HS-27A (cell line): ENCODE measurements around the gene PGAP6.
"Not testable (repeated sequence)": the region's sequence is repeated elsewhere in the genome, so short reads cannot be mapped to it uniquely, and the experiment has no call there.

Source experiments
- DNase-seq: peaks from one replicate; pipeline ENCODE4 v3.0.0-alpha.2; 2012; ENCODE audit warnings: low read depth, missing footprints

The PGAP6 gene

DNA sequence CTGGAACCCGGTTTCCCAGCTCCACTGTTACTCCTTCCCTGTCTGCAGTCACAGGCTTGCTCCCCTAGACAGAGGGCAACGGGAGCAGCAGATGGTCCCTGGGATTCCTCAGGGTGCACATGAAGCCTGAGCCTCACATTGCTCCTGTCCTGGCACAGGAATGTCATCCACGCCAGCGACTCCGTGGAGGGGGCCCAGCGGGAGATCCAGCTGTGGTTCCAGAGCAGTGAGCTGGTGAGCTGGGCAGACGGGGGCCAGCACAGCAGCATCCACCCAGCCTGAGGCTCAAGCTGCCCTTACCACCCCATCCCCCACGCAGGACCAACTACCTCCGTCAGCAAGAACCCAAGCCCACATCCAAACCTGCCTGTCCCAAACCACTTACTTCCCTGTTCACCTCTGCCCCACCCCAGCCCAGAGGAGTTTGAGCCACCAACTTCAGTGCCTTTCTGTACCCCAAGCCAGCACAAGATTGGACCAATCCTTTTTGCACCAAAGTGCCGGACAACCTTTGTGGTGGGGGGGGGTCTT is 18.3 kb upstream of the PGAP6 start:
- DNase-seq = no peak

DNA sequence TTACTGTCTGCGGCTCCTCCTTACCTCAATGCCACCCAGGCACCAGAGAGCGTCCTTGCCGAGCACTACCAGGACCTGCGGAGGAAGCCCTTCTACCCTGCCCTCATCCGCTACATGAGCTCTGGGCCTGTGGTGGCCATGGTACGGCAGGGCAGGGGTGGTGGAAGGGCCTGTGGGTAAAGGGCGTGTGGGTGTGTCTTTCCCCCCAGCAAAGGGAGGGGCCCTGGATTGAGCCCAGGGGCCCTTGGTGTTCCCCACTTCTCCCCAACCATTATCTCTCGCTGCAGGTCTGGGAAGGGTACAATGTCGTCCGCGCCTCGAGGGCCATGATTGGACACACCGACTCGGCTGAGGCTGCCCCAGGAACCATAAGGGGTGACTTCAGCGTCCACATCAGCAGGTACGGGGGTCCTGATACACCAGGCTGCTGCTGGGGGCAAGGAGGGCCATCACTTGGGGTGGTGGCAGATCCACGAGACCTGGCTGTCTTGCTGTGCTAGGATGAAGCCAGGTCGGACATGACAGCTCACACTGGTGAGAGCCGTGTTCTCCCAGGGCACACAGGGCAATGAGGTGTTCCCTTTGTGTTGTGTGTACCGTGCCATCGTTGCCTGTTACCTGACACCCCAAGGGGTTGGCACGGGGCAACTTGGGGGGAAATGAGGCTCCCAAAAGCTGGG is 17.7 kb upstream of the PGAP6 start:
- no peak for DNase-seq

DNA sequence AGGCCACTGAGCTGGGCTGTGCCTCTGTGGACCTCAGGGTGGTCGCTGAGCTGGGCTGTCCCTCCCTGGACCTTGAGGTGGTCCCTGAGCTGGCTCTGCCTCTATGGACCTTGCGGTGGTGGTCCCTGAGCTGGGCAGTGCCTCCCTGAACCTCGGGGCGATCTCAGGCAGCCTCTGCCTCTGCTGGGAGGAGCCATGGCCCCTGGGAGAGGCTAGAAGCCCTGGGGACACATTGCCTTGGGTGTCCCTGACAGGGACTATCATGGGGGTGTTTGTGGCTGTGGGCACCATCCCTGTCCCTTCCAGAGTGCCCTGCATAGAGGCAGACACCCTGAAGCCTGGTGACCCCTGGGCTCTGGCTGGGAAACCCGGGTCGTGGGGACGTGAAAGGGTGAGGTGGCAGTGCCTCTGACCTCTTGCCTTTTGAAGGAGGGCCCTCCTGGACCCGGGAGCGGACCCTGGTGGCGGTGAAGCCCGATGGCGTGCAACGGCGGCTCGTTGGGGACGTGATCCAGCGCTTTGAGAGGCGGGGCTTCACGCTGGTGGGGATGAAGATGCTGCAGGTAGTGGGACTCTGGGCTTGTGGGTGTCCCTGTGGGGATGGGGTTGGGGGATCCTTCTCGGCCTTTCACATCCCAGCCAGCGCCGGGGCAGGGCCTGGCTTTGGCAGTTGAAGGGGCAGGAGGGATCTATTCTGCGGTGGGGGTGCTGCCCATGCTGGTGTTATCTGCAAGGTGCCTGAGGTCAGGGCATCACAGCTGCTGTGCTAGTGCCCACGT is 17.0 kb upstream of the PGAP6 start:
- DNase-seq = no peak

DNA sequence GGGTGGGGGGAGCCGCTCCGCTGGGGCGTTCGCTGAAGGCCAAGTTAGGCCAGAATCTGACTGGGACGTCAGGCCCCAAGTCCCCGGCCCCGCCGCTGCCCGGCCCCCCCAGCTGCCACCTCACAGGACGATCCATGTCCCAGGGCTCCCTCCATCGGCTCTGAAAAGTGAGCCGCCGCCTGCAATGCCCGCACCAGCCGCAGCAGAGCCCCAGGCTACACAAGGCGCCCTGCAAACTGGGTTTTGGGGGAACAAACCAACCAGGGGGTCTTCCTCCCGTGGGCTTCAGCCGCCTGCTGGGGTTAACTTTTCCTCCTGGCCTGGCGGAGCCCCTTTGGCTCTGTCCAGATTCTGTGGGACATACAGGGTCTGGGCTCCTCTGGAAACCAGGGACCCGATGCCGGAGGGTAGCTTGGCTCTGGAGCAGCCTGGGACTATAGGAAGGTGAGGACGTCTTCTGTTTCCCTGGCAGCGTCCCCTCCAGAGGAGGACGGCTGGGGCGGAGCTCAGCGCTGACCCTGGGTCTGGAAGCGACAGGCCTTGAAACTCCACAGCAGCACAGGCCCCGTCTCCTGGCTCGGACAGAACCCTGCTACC is 16.1 kb upstream of the PGAP6 start:
- no peak for DNase-seq

DNA sequence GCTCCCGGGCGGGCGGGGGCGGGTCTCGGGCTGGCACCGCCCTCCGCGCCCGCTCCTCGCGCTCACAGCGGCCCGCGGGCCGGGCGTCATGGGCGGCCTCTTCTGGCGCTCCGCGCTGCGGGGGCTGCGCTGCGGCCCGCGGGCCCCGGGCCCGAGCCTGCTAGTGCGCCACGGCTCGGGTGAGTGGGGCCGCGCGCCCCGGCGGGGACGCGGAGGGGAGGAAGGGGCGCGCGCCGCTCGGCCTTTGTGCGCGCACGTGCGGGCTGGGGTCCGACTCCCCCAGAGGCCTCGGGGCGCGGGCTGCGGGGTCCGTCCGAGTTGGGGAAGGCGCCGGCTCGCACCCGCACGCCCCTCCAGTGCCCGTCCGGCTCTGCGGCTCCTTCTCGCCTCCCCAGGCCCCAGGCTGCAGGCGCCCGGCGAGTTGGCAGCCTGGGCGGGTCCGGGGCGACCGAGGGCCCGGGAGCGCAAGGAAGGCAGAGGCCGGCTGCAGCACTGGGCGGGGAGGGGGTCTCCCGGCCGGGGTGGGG is 15.4 kb upstream of the PGAP6 start, which contains the start of gene NME4:
NME4 (plus strand) TSS at position 65 of the 527 bp plus-strand sequence; CDS start at position 89, 24 bp downstream.
- no peak for DNase-seq

DNA sequence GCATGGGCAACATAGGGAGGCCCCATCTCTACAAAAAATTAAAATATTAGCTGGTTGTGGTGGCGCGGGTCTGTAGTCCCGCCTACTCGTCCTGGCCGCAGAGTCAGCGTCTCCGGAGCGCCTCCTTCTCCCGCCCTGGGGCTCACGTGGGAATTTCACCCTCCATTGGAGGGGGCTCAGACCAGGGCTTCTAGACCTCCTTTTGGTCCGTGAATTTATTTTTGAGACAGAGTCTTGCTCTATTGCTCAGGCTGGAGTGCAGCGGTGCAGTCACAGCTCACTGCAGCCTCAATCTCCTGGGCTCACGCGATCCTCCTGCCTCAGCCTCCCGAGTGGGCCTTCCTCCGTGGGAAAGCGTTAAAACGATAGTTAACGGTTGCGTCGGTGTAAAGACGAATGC is 14.8 kb upstream of the PGAP6 start:
- peak; percentile 23 for DNase-seq

DNA sequence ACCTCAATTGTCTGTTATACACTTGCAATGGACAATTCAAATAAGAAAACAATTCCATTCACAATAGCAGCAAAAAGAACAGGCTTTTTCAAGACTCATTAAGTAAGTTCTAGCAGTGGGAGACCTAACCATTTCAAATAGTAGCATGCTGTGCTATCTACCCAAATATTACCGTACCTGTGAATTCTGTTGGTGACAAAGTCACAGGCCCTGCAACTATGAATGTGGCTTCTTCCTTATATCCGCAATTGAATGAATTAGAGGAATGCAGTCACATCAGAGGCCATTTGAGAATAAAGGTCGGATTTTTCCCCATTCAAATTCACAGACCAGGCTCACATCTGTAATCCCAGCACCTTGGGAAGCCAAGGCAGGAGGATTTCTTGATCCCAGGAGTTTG is 14.4 kb upstream of the PGAP6 start:
- DNase-seq = no peak

DNA sequence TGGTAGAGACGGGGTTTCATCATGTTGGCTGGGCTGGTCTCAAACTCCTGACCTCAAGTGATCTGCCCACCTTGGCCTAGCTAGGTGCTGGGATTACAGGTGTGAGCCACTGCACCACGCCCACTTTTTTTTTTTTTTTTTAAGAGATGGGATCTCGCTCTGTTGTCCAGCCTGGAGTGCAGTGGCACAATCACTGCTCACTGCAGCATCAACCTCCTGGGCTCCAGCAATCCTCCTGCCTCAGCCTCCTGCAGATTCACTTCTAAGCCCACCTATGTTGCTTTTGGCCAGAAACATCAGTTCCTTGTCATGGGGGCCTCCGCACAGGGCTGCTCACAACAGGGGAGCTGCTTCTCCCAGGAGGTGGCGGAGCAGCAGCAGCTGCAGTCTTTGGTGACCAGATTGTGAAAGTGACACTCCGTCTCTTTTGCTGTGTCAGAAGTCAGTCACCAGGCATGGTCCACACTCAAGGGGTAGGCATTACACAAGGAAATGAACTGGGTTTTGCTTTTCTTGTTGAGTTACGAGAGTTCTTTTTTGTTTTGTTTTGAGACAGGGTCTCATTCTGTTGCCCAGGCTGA is 10.8 kb upstream of the PGAP6 start:
- no peak for DNase-seq

DNA sequence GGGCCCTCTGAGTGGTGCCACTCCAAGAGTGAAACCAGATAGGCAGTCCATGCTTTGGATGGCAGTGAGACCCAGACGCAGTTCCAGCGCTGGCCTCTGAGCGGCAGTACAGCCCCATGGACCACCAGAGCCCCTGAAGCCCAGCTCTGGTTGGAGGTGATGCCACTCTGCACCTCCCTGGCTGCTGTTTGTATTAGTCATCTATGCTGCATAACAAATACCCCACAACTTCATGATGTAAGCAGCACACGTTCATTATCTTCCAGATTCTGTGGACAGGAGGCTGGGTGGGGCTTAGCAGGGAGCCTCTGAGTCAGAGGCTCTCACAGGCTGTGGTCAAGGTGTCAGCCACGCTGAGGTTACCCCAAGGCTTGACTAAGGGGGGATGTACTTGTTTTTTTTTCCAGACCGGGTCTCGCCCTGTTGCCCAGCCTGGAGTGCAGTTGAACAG is 10.1 kb upstream of the PGAP6 start:
- DNase-seq = peak; percentile 33

DNA sequence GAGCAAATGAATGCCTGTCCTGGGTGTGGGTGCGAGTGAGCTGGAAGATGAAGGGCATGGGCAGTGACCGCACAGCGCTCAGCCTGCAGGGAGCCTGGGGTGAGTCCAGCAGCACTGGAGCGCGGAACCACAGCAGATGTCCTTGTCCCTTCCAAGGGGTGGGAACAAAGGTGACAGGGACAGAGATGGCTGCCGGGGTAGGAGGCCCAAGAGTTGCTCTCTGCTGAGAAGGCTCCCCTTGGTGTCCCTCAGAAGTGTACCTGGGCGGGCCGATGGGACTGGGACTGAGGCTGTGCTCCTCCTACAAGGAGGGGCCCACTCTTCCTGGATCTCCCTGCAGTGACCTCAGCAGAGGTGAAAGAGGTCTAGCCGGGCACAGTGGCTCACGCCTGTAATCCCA is 7.6 kb upstream of the PGAP6 start:
- no peak for DNase-seq

DNA sequence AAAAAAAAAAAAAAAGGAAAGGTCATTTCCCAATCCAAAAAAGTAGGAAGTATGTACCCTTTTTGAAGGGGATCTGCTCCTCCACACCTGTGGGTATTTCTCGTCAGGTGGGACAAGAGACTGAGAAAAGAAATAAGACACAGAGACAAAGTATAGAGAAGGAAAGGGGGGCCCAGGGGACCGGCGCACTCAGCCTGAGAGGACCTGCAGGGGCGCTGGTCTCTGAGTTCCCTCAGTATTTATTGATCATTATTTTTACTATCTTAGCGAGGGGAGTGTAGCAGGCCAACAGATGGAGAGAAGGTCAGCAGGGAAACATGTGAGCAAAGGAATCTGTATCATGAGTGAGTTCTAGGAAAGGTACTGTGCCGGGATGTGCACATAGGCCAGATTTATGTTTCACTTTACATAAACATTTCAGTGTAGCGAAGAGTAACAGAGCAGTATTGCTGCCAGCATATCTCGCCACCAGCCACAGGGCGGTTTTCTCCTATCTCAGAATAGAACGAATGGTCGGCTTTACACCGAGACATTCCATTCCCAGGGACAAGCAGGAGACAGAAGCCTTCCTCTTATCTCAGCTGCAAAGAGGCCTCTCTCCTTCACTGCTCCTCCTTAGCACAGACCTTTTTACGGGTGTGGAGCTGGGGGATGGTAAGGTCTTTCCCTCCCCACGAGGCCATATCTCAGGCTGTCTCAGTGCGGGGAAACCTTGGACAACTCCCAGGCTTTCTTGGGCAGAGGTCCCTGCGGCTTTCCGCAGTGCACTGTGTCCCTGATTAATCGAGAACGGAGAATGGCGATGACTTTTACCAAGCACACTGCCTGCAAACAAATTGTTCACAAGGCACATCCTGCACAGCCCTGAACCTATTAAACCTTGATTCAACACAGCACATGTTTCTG is 6.2 kb upstream of the PGAP6 start:
- DNase-seq = not testable (repeated sequence)

DNA sequence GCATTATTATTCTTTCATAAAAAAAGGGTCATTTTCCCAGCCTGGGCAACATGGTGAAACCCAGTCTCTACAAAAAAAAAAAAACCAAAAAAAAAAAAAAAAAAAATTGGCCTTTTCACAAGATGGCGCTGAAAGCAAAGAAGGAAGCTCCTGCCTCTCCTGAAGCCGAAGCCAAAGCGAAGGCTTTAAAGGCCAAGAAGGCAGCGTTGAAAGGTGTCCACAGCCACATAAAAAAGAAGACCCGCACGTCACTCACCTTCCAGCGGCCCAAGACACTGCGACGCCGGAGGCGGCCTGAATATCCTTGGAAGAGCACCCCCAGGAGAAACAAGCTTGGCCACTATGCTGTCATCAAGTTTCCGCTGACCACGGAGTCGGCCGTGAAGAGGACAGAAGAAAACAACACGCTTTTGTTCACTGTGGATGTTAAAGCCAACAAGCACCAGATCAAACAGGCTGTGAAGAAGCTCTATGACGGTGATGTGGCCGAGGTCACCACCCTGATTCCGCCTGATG is 4.9 kb upstream of the PGAP6 start:
- no peak for DNase-seq

DNA sequence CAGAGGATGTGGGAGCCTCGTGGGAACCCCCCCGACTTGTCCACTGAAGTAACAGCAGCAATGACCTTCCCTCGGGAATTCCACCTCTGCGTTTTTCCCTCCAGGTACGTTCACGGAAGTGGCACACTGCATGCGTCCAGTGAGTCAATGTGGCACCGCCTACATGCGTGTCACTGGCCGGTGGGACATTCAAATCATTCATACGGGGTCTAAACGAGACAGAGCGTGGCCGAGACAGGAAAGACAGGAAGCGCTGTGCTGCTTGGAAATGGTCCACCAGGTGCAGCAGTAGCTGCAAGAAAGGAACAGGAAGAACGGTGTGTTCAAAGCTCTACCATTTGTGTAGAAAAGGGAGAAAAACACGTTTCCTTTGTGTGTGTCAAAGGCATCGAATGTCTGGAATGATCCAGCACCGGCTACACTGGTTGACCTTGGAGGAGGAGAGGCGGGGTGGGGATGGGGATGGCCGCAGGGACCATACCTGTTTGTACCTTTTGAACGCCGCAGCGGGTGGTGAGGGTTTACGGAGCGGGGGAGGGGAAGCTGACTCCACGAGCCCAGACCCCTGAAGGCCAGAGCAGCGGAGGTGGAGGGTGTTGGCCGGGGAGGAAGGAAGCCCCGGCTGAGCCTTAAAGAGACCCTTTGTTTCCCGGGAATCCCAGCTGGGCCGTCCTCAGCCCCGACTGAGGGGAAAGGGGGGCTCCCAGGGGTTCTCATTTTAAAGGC is 1.7 kb upstream of the PGAP6 start:
- no peak for DNase-seq

DNA sequence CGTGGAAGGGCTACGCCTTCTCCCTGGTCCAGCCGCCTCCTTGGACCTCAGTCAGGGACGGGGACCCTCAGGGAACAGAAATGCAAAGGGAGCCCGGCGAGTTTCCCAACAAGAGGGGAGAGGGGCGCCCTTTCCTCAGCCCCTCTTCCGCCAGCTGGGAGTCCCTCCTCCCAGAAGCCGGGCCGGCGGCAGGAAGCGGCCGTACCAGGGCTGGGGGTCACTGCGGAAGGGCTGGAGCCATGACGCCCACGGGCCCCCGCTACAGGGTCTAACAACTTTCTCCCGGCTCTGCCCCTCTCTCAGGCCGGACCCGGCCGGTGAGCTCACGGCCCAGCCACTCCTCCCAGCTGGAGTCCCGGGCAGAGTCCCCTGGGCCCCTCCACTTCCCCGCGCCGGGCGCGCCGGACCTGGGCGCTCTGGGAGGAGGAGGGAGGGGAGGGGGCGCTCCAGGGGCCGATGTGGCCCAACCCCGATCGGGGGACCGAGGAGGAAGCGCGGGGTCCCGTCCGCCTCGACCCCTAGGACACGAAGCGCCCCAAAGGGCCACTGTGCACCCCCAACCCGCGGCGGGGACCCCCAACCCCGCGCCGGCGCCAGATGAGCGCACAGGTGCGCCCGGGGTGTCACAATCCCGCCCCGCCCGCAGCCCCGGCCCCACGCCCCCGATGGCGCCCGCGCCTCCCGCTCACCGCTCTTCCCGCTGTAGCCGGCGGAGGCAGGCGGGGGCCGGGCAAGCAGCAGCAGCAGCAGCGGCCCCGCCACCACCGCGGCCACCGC is 578 bp downstream of the PGAP6 start:
- DNase-seq = no peak

DNA sequence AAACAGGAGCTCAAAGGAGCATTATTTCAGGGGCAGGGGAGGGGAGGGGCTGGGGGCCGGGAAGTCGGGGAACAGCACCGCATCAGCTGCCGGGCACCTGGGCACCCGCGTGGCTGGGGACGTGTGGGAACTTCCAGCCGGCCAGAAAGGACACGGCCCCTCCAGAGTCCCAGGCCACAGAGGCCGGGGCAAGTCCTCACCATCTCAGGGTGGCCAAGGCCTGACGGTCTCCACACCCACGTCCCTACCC is 1.1 kb downstream of the PGAP6 start:
- no peak for DNase-seq

DNA sequence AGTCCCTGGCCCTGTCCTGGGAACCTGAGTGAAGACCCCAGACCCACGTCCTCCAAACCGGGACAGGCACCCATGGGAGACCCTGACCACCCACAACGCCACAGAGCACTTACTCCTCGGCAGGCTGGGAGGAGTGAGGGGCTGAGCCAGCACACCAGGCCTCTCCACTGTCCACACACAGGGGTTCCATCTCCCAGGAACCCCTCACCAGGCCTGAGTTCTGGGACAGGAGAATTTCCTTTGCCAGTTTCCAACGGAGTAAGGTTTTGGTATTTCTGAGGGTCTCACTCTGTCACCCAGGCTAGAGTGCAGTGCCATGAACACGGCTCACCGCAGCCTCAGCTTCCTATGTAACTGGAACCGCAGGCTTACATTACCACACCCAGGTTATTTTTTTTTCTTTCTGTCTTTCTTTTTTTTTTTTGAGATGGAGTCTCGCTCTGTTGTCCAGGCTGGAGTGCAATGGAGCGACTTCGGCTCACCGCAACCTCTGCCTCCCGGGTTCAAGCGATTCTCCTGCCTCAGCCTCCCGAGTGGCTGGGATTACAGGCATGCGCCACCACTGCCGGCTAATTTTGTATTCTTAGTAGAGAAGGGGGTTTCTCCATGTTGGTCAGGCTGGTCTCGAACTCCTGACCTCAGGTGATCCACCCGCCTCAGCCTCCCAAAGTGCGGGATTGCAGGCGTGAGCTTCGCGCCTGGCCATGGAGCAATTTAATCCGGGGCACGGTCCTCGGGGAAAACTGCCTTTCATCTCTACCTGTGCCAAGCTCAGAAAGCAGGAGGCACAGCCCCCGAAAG is 1.6 kb downstream of the PGAP6 start:
- DNase-seq = no peak

DNA sequence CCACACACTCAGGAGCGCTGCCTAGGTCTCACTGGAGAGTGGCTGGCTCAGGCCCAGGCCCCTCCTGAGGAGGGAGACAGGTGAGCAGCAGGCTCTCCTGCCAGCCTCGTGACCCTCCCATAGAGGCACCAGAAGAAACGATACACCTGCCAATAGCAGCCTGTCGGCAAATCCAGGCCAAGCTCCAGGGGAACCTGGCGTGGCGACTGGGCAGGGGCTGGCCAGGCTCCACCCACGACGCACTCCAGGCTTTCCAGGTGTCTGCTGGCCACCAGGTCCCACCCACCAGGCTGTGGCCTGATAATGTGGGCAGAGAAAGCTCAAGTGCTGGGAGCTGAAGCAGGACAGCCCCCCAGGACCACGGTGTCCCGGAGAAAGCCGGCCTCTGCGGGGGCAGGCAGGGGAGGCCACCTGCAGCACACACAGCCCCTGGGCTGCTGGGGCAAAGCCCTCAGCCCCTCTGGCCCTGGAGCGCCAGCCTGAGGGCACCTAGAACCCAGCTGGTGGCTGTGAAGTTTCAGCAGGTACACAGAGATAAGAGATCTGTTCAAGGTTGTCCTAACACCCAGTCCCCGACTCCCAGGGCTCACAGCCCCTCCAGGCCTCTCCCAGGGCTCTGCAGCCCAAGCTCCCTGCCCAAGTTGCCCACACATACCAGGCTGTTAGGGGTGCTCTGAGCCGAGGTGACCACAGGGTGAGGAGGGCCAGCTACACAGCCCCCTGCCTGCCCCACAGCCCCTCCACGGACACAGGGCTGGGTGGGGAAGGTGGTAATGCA is 2.4 kb downstream of the PGAP6 start:
- no peak for DNase-seq

DNA sequence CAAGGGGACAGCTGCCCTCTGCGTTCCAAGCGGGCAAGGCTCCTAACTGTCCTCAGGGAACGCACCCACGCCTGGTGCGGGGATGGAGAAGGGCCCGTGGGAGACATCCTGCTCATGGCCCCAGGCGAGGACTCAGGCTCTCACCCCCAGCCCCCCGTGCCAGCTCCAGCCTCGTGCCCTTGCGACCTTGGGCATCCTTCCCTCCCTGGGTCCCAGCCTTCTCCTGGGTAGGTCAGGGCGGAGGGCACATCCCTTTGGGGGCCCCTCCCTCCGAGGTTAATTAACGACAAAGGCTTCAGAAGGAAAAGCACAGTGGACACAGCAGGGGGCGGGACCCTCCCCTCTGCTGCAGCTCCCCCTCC is 3.0 kb downstream of the PGAP6 start:
- no peak for DNase-seq
